Heart right ventricle (tissue), 16 donors: ENCODE measurements around the gene ZMYND19. TPM values are rescaled to one million over a fixed set of nuclear protein-coding genes. Genes with fewer than 3 reads are reported as not detected.

Source experiments
- ATAC-seq, 8 donors: fragments of 200-7000 bp; cut with Tn5 transposase; one replicate each; pipeline ENCODE4 v1.9.1; 2020; ENCODE audit warnings: mild to moderate bottlenecking in 8 of 8, moderate library complexity in 8 of 8, moderate number of reproducible peaks in 1 of 8
- DNase-seq, 2 donors: peaks; one replicate each; pipeline ENCODE4 v3.0.0-alpha.2; 2020
- H3K27ac ChIP-seq, 10 donors: fragments of 200-600 bp; sonication (generic) in 2 of 10; one replicate each; pipeline versions ENCODE4 v1.5.0 to v1.8.0; 2020 to 2022; ENCODE audit warnings: mild to moderate bottlenecking in 3 of 10
- H3K27me3 ChIP-seq, 7 donors: fragments of 200-600 bp; one replicate each; pipeline ENCODE4 v1.8.0; 2021 to 2022; ENCODE audit warnings: mild to moderate bottlenecking in 2 of 7
- H3K36me3 ChIP-seq, 9 donors: fragments of 200-600 bp; sonication (generic) in 1 of 9; one replicate each; pipeline versions ENCODE4 v1.5.0 to v1.8.0; 2020 to 2022; ENCODE audit warnings: mild to moderate bottlenecking in 2 of 9
- H3K4me1 ChIP-seq, 9 donors: fragments of 200-600 bp; sonication (generic) in 1 of 9; one replicate each; pipeline versions ENCODE4 v1.5.0 to v1.8.0; 2020 to 2022; ENCODE audit warnings: mild to moderate bottlenecking in 4 of 9
- H3K4me3 ChIP-seq, 10 donors: fragments of 200-600 bp; sonication (generic) in 2 of 10; one replicate each; pipeline versions ENCODE4 v1.5.0 to v1.8.0; 2020 to 2022; ENCODE audit warnings: mild to moderate bottlenecking in 7 of 10, moderate library complexity in 2 of 10
- H3K9me3 ChIP-seq, 11 donors: fragments of 200-600 bp in 10 of 11; sonication (generic) in 2 of 11; one replicate each; pipeline versions ENCODE4 v1.5.0 to v1.8.0; 2013 to 2022; ENCODE audit warnings: mild to moderate bottlenecking in 2 of 11, control low read depth in 1 of 11, moderate library complexity in 1 of 11
- WGBS, 2 donors: extraction: QIAGEN DNeasy Blood & Tissue Kit; methylation state at CpG; one replicate each; pipeline ENCODE4 v1.1.7; 2013; ENCODE audit warnings: inconsistent platforms in 1 of 2; 5-methylcytosine and 5-hydroxymethylcytosine counted together
- intact Hi-C, 10 donors: fragments of 100-400 bp; cut with DNase I; formaldehyde crosslinking; loops; one replicate each; pipeline versions ENCODE4 v1.11.1 to v1.14.2; 2022
- polyA plus RNA-seq, 2 donors: library from polyadenylated mRNA; stranded (reverse); fragments of 200-250 nt; gene quantifications; one replicate each; pipeline ENCODE4 v1.2.3, GENCODE V29; 2013
- total RNA-seq, 10 donors: library from RNA; stranded (reverse); fragmentation: NEBNext Ultra II Directional in 3 of 10; extraction: Animal tissue kit (Norgen Biotek cat#: 25700) in 3 of 10; gene quantifications; one replicate each; pipeline versions ENCODE4 v1.2.1 to v1.2.4, GENCODE V29; 2021 to 2023
- TF ChIP-seq, protein P1 (sequence below), 9 donors: fragments of 200-600 bp; sonication (generic) in 2 of 9; IDR thresholded peaks; one replicate each; pipeline versions ENCODE4 v1.5.0 to v1.8.0; 2021 to 2022; ENCODE audit warnings: antibody characterized with exemption in 9 of 9, mild to moderate bottlenecking in 5 of 9, moderate library complexity in 1 of 9
- donor health status: Arrhythmogenic right ventricular cardiomyopathy.
- donor health status: ischemic (EF 13 %, LVEDD 7.1; RV severe dilation, severe dysfunction).
- donor health status: healthy with polysubstance abuse.
- donor health status: DM: no; HTN: yes; CAD: no.
- donor health status: DM: no; HTN: no; CAD: no.
- donor health status: ischemic (EF 25% LVEDD 6.9; RV normal size, moderate dysfunction).
- donor health status: ischemic (EF 25% LVEDD 5.7; RV mildly dilated, moderate dysfunction).
- donor health status: healthy.
- donor health status: DM: yes; HTN: yes; CAD: no.
- donor health status: Ischemic cardiomyopathy.
- donor health status: ischemic (EF 35%, LVEDD 5.7; RV mildly dilated, moderate dysfunction).
- donor health status: nonischemic (EF 11% LVEDD 7.7; RV severe dilation, severe dysfunction).
- donor health status: DM: yes; HTN: yes; CAD: no.
- donor health status: PGD.
- donor health status: ischemic (EF 29% LVEDD 5.4; RV normal size, mild dysfunction).
- donor health status: nonischemic (EF 23%, LVEDD 6.1; RV moderate dilation, normal function).

ZMYND19 gene
- total and polyA plus RNA-seq, 12 donors, result 8.0 to 22.3 (median 9.2) TPM

DNA sequence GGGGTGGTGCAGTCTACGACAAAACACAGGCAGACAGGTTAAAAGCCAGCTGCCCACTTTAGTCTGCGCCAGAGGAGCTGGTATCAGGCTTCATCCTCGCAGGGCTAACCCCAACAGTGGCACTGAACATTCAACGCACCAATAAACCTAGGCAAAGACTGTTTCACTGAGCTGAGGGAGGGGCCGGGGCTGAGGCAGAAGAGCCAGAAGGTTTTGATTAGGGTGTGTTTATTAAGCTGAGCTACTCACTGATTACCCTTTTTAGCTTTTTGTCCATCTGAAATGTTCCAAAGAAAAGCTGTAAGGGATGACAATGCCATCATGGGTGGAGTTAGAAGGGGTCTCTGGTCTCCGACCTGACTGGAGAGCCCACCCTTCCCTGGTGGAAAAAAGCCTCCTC, 1.4 kb downstream of the ZMYND19 start:
- peak overlapping the region in 4 of 10 donors; percentile 63 to 68 (median 66) for H3K4me3 ChIP-seq
- peaks cover 10 to 25% (median 17%) of the 10 kb centered on the region in 9 donors for H3K4me1 ChIP-seq
- no peaks in the 10 kb centered on the region for H3K27me3 ChIP-seq
- no peak for DNase-seq
- TF ChIP-seq, protein P1, sequence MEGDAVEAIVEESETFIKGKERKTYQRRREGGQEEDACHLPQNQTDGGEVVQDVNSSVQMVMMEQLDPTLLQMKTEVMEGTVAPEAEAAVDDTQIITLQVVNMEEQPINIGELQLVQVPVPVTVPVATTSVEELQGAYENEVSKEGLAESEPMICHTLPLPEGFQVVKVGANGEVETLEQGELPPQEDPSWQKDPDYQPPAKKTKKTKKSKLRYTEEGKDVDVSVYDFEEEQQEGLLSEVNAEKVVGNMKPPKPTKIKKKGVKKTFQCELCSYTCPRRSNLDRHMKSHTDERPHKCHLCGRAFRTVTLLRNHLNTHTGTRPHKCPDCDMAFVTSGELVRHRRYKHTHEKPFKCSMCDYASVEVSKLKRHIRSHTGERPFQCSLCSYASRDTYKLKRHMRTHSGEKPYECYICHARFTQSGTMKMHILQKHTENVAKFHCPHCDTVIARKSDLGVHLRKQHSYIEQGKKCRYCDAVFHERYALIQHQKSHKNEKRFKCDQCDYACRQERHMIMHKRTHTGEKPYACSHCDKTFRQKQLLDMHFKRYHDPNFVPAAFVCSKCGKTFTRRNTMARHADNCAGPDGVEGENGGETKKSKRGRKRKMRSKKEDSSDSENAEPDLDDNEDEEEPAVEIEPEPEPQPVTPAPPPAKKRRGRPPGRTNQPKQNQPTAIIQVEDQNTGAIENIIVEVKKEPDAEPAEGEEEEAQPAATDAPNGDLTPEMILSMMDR (IDR thresholded peaks at IDR 0.05), result no peak
- 92% methylated on average over 6 of the region's 6 CpGs for WGBS, 2 donors
- peaks cover 0 to 45% (median 14%) of the 10 kb centered on the region in 9 donors for H3K36me3 ChIP-seq
- no peak for ATAC-seq
- no peak overlapping the region for H3K27ac ChIP-seq
- intact Hi-C loops, result no loop called here
- no peaks in the 10 kb centered on the region for H3K9me3 ChIP-seq

DNA sequence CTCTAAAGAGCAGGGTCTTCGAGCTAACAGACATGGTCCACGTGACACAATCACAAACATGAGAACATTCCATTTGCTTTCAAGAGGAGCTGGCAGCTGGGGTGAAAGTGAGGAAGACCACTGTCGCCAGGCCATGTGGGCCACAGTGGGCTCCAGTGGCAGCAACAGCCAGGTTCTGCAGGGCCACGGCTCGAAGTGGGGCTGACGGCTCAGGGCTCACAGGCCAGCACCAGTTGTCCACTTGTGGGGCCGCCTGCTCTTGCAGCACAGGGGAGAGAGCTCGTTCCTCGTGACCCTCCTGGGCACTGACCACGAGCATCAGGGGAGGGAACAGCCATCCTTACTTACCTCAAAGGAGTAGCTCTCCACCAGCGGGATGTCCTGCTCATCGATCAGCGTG, 2.0 kb downstream of the ZMYND19 start:
- ATAC-seq, result no peak
- Histone ChIP-seq H3K36me3 (peaks cover 0 to 51% (median 17%) of the 10 kb centered on the region in 9 donors), H3K27me3 (no peaks in the 10 kb centered on the region), H3K4me3 (no peak overlapping the region), H3K9me3 (no peaks in the 10 kb centered on the region), H3K27ac (no peak overlapping the region), H3K4me1 (peaks cover 10 to 25% (median 17%) of the 10 kb centered on the region in 9 donors)
- TF ChIP-seq, protein P1 (IDR thresholded peaks at IDR 0.05), result no peak
- intact Hi-C loops, result no loop called here
- 91 to 93% methylated on average over 13 of the region's 13 CpGs for WGBS, 2 donors
- DNase-seq, result no peak

DNA sequence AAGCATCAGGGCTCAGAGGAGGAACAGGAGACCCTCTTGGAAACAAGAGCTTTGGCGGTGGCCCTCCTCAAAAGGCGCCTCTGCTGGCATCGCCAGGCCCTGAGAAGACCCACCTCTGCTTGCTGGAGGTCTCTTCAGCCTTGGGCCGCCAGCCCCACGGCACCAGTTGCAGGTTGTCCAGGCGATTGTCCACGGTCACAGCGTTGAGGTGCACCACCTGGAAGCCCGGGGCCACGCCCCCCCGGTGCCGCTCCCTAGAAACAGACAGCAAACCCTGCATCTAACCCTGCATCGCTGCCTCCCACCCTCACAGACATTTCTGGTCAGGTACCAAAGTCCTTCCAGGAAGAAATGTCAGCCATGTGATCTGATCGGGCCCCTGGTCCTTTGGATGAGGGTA, 3.5 kb downstream of the ZMYND19 start:
- 95 to 99% methylated on average over 14 of the region's 14 CpGs for WGBS, 2 donors

DNA sequence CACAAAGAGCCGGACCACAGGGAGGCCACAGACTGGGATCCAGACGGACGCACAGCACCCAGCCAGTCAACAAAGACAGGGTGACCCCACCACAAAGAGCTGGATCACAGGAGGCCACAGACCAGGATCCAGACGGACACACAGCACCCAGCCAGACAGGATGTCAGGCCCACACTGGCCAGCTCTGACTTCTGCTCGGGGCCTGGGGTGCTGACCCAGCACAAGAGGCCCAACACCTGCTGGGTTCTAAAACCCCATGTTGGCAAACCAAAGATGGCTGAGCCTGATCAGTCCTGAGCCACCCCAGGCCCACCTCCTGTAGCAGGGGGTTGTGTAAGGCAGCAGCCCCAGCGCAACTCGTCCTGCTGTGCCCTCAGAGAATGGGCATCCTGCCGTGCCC, 6.4 kb downstream of the ZMYND19 start:
- intact Hi-C loops, result no loop called here
- Histone ChIP-seq H3K27me3 (no peaks in the 10 kb centered on the region), H3K36me3 (peaks cover 0 to 75% (median 26%) of the 10 kb centered on the region in 9 donors), H3K4me1 (peaks cover 0 to 16% (median 9%) of the 10 kb centered on the region in 9 donors), H3K9me3 (no peaks in the 10 kb centered on the region), H3K4me3 (no peak overlapping the region), H3K27ac (no peak overlapping the region)
- DNase-seq (no peak), ATAC-seq (no peak)
- TF ChIP-seq, protein P1 (IDR thresholded peaks at IDR 0.05), result no peak
- 79 to 88% methylated on average over 8 of the region's 8 CpGs for WGBS, 2 donors

More for the DNA sequence above, 3.5 kb downstream of the ZMYND19 start:
- Histone ChIP-seq H3K4me3 (no peak overlapping the region), H3K27ac (no peak overlapping the region), H3K9me3 (no peaks in the 10 kb centered on the region), H3K36me3 (peaks cover 0 to 65% (median 26%) of the 10 kb centered on the region in 9 donors), H3K27me3 (no peaks in the 10 kb centered on the region), H3K4me1 (peaks cover 10 to 25% (median 17%) of the 10 kb centered on the region in 9 donors)
- intact Hi-C loops, result no loop called here
- TF ChIP-seq, protein P1 (IDR thresholded peaks at IDR 0.05), result no peak
- ATAC-seq (no peak), DNase-seq (no peak)
